Measurements from ENCODE around the gene NAV1.

Gene NAV1

DNA sequence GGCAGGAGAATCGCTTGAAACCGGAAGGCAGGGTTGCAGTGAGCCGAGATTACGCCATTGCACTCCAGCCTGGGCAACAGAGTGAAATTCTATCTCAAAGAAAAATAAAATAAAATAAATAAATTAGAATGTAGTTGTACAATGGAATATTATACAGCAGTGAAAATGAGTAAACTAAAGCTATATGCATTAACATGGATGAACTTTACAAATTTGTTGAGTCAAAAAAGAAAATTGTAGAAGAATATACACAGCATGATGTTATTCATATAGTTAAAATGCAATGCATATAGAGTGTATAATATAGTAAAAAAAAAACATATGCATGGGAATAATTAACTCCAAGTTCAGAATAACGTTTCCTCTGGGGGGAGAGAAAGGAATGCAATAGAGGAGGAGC is 11.0 kb upstream of the NAV1 start:
- no peak for DNase-seq (ENCODE audit: low read depth)
- H3K4me3 ChIP-seq (ENCODE audit: low read length) = no peak overlapping the region
- TF ChIP-seq, protein P1, sequence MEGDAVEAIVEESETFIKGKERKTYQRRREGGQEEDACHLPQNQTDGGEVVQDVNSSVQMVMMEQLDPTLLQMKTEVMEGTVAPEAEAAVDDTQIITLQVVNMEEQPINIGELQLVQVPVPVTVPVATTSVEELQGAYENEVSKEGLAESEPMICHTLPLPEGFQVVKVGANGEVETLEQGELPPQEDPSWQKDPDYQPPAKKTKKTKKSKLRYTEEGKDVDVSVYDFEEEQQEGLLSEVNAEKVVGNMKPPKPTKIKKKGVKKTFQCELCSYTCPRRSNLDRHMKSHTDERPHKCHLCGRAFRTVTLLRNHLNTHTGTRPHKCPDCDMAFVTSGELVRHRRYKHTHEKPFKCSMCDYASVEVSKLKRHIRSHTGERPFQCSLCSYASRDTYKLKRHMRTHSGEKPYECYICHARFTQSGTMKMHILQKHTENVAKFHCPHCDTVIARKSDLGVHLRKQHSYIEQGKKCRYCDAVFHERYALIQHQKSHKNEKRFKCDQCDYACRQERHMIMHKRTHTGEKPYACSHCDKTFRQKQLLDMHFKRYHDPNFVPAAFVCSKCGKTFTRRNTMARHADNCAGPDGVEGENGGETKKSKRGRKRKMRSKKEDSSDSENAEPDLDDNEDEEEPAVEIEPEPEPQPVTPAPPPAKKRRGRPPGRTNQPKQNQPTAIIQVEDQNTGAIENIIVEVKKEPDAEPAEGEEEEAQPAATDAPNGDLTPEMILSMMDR (conservative IDR thresholded peaks at IDR 0.05; ENCODE audit: low read depth, low read length) = no peak

DNA sequence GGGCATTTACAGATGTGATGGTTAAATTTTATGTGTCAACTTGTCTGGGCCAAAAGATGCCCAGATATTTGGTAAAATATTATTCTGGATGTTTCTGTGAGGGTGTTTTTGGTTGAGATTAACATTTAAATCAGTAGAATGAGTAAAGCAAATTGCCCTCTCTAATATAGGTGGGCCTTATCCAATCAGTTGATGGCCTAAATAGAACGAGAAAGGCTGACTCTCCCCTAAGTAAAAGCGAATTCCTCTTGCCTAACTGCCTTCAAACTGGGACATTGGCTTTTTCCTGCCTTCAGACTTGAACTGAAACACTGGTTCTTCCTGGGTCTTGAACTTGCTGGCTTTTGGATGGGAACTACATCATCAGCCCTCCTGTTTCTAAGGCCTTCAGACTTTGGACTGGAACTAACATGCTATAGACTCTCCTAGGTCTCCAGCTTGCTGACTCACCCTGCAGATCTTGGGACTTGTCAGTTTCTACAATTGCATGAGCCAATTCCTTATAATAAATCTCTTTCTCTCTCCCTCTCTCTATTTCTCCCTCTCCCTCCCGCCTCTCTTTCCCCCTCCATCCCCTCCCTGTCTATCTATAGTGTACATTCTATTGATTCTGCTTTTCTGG is 10.2 kb upstream of the NAV1 start:
- TF ChIP-seq, protein P1 (conservative IDR thresholded peaks at IDR 0.05; ENCODE audit: low read depth, low read length) = no peak

DNA sequence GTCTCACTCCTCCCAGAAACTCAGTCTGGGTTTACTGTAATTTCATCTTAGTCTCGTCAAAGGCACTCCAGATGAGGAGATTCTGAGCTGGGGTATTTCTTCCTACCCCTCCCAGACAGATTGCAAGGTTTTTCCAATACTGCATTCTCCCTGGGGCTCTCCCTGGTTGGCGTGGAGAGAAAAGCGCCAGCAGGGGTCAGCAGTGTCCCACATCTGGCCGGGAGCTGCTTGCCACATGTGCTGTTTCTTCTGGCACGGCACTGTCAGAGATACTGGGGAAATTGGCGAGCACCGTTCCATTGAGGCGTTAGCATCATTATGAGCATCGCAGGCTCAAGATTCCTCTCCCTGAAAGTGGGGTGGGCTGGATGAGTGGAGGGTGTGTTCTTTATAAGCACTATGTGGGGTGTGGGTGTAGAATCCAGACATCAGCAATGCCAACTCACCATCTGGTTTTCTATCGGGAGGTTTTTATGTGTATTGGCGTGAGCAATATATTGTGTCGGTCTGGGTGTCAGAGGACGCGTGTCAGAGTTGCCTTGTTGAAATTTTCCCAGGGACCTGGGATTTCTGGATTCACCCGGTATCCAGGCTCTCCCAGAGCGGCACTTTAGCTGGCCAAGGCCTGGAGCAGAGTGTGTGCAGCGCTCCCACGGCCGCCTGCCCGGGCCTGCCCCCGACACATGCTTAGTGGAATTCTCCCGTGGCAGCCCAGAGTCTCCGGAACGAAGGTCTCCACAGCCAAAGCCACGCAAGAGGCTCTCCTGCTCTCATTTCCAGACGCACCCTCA is 8.0 kb upstream of the NAV1 start:
- H3K4me3 ChIP-seq (ENCODE audit: low read length) = no peak overlapping the region
- DNase-seq (ENCODE audit: low read depth) = no peak
- TF ChIP-seq, protein P1 (conservative IDR thresholded peaks at IDR 0.05; ENCODE audit: low read depth, low read length) = peak; percentile 92

More for the DNA sequence above, 10.2 kb upstream of the NAV1 start:
- no peak for DNase-seq (ENCODE audit: low read depth)
- no peak overlapping the region for H3K4me3 ChIP-seq (ENCODE audit: low read length)

DNA sequence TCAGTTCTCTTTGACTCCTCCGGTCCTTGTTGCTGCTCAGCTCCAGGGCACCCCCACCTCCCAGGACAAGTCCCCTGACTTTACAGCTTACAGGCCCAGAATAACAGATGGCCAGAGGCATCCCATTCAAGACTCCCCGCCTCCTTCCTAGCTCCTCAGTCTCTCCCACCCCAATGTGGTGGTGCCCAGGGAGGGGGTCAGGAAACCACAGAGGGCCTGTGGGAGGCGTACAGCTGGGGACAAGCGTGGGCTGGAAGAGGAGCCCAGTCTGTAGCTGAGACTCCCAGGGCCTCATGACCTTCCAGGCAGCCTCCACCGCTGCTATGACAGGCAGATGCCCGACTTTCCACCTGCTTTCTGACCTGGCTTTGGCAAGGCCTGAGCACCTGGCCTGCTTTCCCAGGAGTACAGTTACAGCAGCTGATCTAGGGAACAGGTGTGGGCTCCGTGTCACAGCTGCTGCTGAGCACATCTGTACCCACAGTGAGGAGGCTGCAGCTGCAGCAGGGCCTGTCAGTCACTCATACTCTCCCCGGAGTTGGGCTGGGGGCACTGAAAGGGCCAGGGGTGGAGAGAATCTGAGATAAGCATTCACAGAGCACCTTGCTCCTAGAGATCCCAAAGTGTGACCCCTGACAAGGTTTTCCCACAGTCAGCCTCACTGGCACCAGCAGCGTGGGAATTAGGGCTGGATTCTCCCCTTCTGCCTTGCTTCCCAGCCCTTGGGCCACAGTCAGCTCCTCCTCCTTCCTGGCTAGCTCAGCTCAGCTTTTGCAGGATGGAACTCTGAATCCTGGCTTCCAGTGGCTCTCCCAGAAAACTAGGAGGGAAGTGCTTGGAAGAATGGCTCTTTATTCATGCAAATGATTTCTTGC is 7.1 kb upstream of the NAV1 start:
- TF ChIP-seq, protein P1 (conservative IDR thresholded peaks at IDR 0.05; ENCODE audit: low read depth, low read length) = no peak

DNA sequence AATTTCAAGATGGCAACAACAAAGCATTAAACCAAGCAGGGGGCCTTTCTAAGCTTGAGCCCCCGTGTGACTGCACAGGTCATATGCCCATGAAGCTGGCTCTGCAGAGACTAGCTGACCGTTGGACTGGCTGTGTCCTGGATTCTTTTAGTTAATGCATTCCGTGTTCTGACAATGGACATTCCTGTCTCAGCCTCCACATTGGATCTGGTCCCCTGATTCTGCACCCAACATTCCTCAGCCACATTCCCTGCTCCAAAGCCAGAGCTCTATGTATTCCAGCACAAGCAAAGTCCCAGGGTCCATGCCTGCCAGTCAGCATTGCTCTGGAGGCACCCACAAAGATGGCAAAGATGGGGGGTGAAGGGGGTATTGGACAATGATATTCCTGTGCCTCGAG is 5.1 kb upstream of the NAV1 start:
- no peak overlapping the region for H3K4me3 ChIP-seq (ENCODE audit: low read length)
- TF ChIP-seq, protein P1 (conservative IDR thresholded peaks at IDR 0.05; ENCODE audit: low read depth, low read length) = no peak
- no peak for DNase-seq (ENCODE audit: low read depth)

More for the DNA sequence above, 7.1 kb upstream of the NAV1 start:
- no peak for DNase-seq (ENCODE audit: low read depth)
- no peak overlapping the region for H3K4me3 ChIP-seq (ENCODE audit: low read length)

DNA sequence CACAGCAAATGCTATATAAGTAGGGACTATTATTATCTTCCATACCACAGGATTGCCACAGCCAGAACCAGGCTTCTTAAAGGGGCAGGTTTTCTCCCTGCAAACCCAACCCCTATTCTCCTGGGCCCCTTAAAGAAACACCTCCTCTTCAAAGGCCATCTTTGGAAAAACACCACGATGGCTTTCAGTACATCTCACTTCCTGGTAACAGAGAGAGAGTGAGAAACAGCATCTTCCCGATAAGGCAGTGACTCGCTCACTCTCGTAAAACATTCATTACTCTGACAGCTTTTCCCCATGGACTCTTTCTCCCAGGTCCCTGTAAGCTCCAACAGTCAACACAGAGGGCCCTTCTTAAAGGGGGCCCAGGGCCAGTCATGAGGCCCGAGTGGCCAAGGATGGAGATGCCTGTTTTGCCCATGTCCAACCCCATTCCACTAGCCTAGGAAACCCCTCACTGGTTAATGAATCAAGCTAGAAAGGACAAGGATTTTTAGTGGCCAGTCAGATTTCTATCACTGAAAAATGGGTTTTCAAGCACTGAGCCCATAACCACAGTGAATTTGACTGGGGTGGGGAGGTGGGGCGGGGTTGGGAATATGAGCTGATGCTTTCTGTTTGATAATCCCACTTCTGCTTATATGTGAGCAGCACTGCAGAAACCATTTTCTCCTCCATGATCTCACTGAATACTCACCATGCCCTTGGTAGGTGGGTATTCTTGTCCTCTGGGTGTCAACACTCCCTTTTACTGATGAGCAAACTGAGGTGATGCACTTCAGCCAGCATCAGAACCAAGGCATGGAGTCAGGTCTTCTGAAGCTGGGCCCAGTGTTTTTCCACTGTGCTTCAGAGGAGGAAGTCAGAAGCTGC is 3.6 kb upstream of the NAV1 start:
- DNase-seq (ENCODE audit: low read depth) = no peak
- H3K4me3 ChIP-seq (ENCODE audit: low read length) = no peak overlapping the region
- TF ChIP-seq, protein P1 (conservative IDR thresholded peaks at IDR 0.05; ENCODE audit: low read depth, low read length) = no peak
